H9 (cell line): ENCODE data around the gene ARHGAP29. TPM values are rescaled to one million over a fixed set of nuclear protein-coding genes. Genes with fewer than 3 reads are reported as not detected.

Source experiments
- DNase-seq: peaks from one replicate; pipeline ENCODE4 v3.0.0-alpha.2; 2017
- H2AFZ ChIP-seq: one replicate; pipeline ENCODE4 v1.6.1; 2013; ENCODE audit warnings: mild to moderate bottlenecking, low read length, control low read depth, moderate library complexity
- H2AK5ac ChIP-seq: 2 replicates; pipeline ENCODE4 v1.6.1; 2013; ENCODE audit warnings: low read length, control low read depth, mixed read lengths; ENCODE audit not compliant: insufficient read length
- H2BK120ac ChIP-seq: one replicate; pipeline ENCODE4 v1.6.1; 2013; ENCODE audit warnings: low read depth, mild to moderate bottlenecking, low read length, control low read depth, inconsistent platforms; ENCODE audit not compliant: poor library complexity, severe bottlenecking
- H2BK12ac ChIP-seq: 2 replicates; pipeline ENCODE4 v1.6.1; 2013; ENCODE audit warnings: low read length, control low read depth, mixed read lengths, low read depth; ENCODE audit not compliant: insufficient read length
- H2BK15ac ChIP-seq: 2 replicates; pipeline ENCODE4 v1.6.1; 2013; ENCODE audit warnings: low read depth, low read length, control low read depth
- H2BK20ac ChIP-seq: one replicate; pipeline ENCODE4 v1.6.1; 2013; ENCODE audit warnings: low read depth, mild to moderate bottlenecking, low read length, control low read depth, inconsistent platforms; ENCODE audit not compliant: poor library complexity, severe bottlenecking
- H2BK5ac ChIP-seq: 2 replicates; pipeline ENCODE4 v1.6.1; 2013; ENCODE audit warnings: low read length, control low read depth, mixed read lengths; ENCODE audit not compliant: insufficient read length
- H3K14ac ChIP-seq: 2 replicates; pipeline ENCODE4 v1.6.1; 2013; ENCODE audit warnings: low read length, control low read depth; ENCODE audit not compliant: insufficient read depth
- H3K18ac ChIP-seq: 2 replicates; pipeline ENCODE4 v1.6.1; 2013; ENCODE audit warnings: low read depth, mild to moderate bottlenecking, mixed read lengths, low read length, control low read depth; ENCODE audit not compliant: insufficient read length
- H3K23ac ChIP-seq: 2 replicates; pipeline ENCODE4 v1.6.1; 2013; ENCODE audit warnings: low read length, control low read depth, mixed read lengths, low read depth; ENCODE audit not compliant: insufficient read length
- H3K23me2 ChIP-seq: 2 replicates; pipeline ENCODE4 v1.6.1; 2013; ENCODE audit warnings: low read depth, mild to moderate bottlenecking, mixed read lengths, low read length, control low read depth; ENCODE audit not compliant: insufficient read length, poor library complexity, severe bottlenecking
- H3K27ac ChIP-seq: 2 replicates; pipeline ENCODE4 v1.5.1; 2013; ENCODE audit warnings: low read length, control low read depth, mixed read lengths, low read depth; ENCODE audit not compliant: insufficient read length
- H3K27me3 ChIP-seq: 2 replicates; pipeline ENCODE4 v1.6.1; 2013; ENCODE audit warnings: low read length, control low read depth, inconsistent platforms; ENCODE audit not compliant: insufficient read depth
- H3K4ac ChIP-seq: 2 replicates; pipeline ENCODE4 v1.6.1; 2013; ENCODE audit warnings: low read depth, mild to moderate bottlenecking, control low read depth, inconsistent platforms, low read length, moderate library complexity
- H3K4me1 ChIP-seq: 2 replicates; pipeline ENCODE4 v1.6.1; 2013; ENCODE audit warnings: low read length, control low read depth, inconsistent platforms; ENCODE audit not compliant: insufficient read depth
- H3K4me2 ChIP-seq: 2 replicates; pipeline ENCODE4 v1.6.1; 2013; ENCODE audit warnings: low read length, control low read depth, mixed read lengths; ENCODE audit not compliant: insufficient read length, insufficient read depth
- H3K56ac ChIP-seq: 2 replicates; pipeline ENCODE4 v1.6.1; 2013; ENCODE audit warnings: low read depth, mild to moderate bottlenecking, mixed read lengths, low read length, control low read depth; ENCODE audit not compliant: insufficient read length
- H3K79me1 ChIP-seq: 2 replicates; pipeline ENCODE4 v1.6.1; 2013; ENCODE audit warnings: low read depth, mild to moderate bottlenecking, moderate library complexity, low read length, control low read depth, inconsistent platforms; ENCODE audit not compliant: insufficient read depth, poor library complexity, severe bottlenecking
- H3K79me2 ChIP-seq: 2 replicates; pipeline ENCODE4 v1.6.1; 2013; ENCODE audit warnings: low read length, control low read depth, inconsistent platforms; ENCODE audit not compliant: insufficient read depth
- H3K9ac ChIP-seq: 2 replicates; pipeline ENCODE4 v1.6.1; 2013; ENCODE audit warnings: low read length, control low read depth, mixed read lengths; ENCODE audit not compliant: insufficient read length; ENCODE audit errors: extremely low read depth
- H3K9me3 ChIP-seq: one replicate; pipeline ENCODE4 v1.6.1; 2013; ENCODE audit warnings: low read depth, low read length, inconsistent platforms; ENCODE audit not compliant: control insufficient read depth
- H3T11ph ChIP-seq: one replicate; pipeline ENCODE4 v1.6.1; 2013; ENCODE audit warnings: mild to moderate bottlenecking, low read length, control low read depth, inconsistent platforms
- H4K20me1 ChIP-seq: one replicate; pipeline ENCODE4 v1.6.1; 2013; ENCODE audit not compliant: control insufficient read depth, insufficient read length, insufficient read depth
- H4K5ac ChIP-seq: 2 replicates; pipeline ENCODE4 v1.6.1; 2013; ENCODE audit warnings: low read depth, mild to moderate bottlenecking, mixed read lengths, low read length, control low read depth; ENCODE audit not compliant: insufficient read length
- H4K8ac ChIP-seq: replicated peaks from 2 replicates; pipeline ENCODE4 v1.6.1; 2013; ENCODE audit warnings: low read length, control low read depth, mixed read lengths, low read depth; ENCODE audit not compliant: insufficient read length
- H4K91ac ChIP-seq: 2 replicates; pipeline ENCODE4 v1.6.1; 2013; ENCODE audit warnings: low read depth, mild to moderate bottlenecking, moderate library complexity, mixed read lengths, low read length, control low read depth; ENCODE audit not compliant: insufficient read length
- H3K27ac Mint-ChIP-seq, 3 experiments: 2 replicates in 2 of 3; 3 replicates in 1 of 3; pipeline ENCODE4 v1.8.0; 2020 to 2021; ENCODE audit warnings: mixed read lengths in 3 of 3, mild to moderate bottlenecking in 1 of 3, moderate library complexity in 1 of 3
- H3K27me3 Mint-ChIP-seq: 2 replicates; pipeline ENCODE4 v1.8.0; 2021; ENCODE audit warnings: low read depth, mild to moderate bottlenecking, moderate library complexity, mixed read lengths
- H3K36me3 Mint-ChIP-seq, 3 experiments: 2 replicates in 2 of 3; 3 replicates in 1 of 3; pipeline ENCODE4 v1.8.0; 2020 to 2021; ENCODE audit warnings: low read depth in 3 of 3, mixed read lengths in 3 of 3; ENCODE audit not compliant: insufficient read depth in 1 of 3
- H3K4me1 Mint-ChIP-seq, 2 experiments: 2 replicates each; pipeline ENCODE4 v1.8.0; 2020; ENCODE audit warnings: mixed read lengths in 2 of 2
- H3K4me3 Mint-ChIP-seq, 2 experiments: 2 replicates in 1 of 2; 3 replicates in 1 of 2; pipeline ENCODE4 v1.8.0; 2020 to 2021; ENCODE audit warnings: mild to moderate bottlenecking in 2 of 2, mixed read lengths in 2 of 2, moderate library complexity in 1 of 2
- H3K9me3 Mint-ChIP-seq, 2 experiments: 2 replicates in 1 of 2; 3 replicates in 1 of 2; pipeline ENCODE4 v1.8.0; 2020; ENCODE audit warnings: mild to moderate bottlenecking in 2 of 2, mixed read lengths in 2 of 2, moderate library complexity in 1 of 2
- CTCF ChIP-seq: fragments of 200-600 bp; sonication (generic); conservative IDR thresholded peaks from 3 replicates; pipeline ENCODE4 v1.8.0; 2021; ENCODE audit warnings: antibody characterized with exemption, mild to moderate bottlenecking
- WGBS: extraction: QIAGEN DNeasy Blood & Tissue Kit; methylation state at CpG from one replicate; pipeline ENCODE4 v1.1.7; 2013; ENCODE audit warnings: missing lambda C conversion rate, low lambda C conversion rate, mixed read lengths; ENCODE audit not compliant: insufficient read length; ENCODE audit errors: extremely low coverage; 5-methylcytosine and 5-hydroxymethylcytosine counted together
- total RNA-seq: library from RNA; stranded (reverse); gene quantifications from 2 replicates; pipeline ENCODE4 v1.2.1, GENCODE V29; 2021

ARHGAP29 gene
- total RNA-seq, 1 experiment from 2014 or later: 1.3 TPM

- H3K36me3 Mint-ChIP-seq: no peaks in the 10 kb centered on the region
- H2BK12ac ChIP-seq: no peak overlapping the region
- H4K8ac ChIP-seq: no peak overlapping the region
- H3K79me1 ChIP-seq: no peaks in the 10 kb centered on the region
- no peak overlapping the region for H3K27ac ChIP-seq
- H3K4ac ChIP-seq: no peak overlapping the region
- no peak overlapping the region for H3K4me3 Mint-ChIP-seq
- no peak overlapping the region for H3K23ac ChIP-seq
- no peak overlapping the region for H4K91ac ChIP-seq
- H2AK5ac ChIP-seq: no peak overlapping the region
- H3K27ac Mint-ChIP-seq: no peak overlapping the region
- H3K9me3 ChIP-seq: no peaks in the 10 kb centered on the region
- no peak overlapping the region for H2BK120ac ChIP-seq
- H3K4me1 ChIP-seq: no peaks in the 10 kb centered on the region
- H2BK20ac ChIP-seq: no peak overlapping the region
- no peak overlapping the region for H2BK15ac ChIP-seq
- TF ChIP-seq CTCF: no peak
- no CpG with 5 or more reads among the region's 1 CpG for WGBS
- H3K23me2 ChIP-seq: no peaks in the 10 kb centered on the region
- no peak overlapping the region for H2AFZ ChIP-seq
- H4K5ac ChIP-seq: no peak overlapping the region
- no peak overlapping the region for H3K14ac ChIP-seq
- H3K9me3 Mint-ChIP-seq: no peaks in the 10 kb centered on the region
- H3K79me2 ChIP-seq: no peaks in the 10 kb centered on the region
- no peak overlapping the region for H3K56ac ChIP-seq
- H3K4me2 ChIP-seq: no peak overlapping the region
- H3K27me3 Mint-ChIP-seq: peaks cover 5% of the 10 kb centered on the region; the same call in 1 of the 2 replicates
- H2BK5ac ChIP-seq: no peak overlapping the region
- no peak overlapping the region for H3K9ac ChIP-seq
- H3K18ac ChIP-seq: no peak overlapping the region
- DNase-seq: no peak
- no peaks in the 10 kb centered on the region for H3K4me1 Mint-ChIP-seq
- H3K27me3 ChIP-seq: no peaks in the 10 kb centered on the region
- no peak overlapping the region for H3T11ph ChIP-seq
- no peaks in the 10 kb centered on the region for H4K20me1 ChIP-seq
These were observed 9.8 kb downstream of the ARHGAP29 start for GRCh38 chr1:94227624-94228023.
